Measurements from ENCODE around the gene GNG12. TPM values are rescaled to one million over a fixed set of nuclear protein-coding genes. Genes with fewer than 3 reads are reported as not detected.
A peak's percentile ranks its signal among the peaks of the same experiment; 100 is the strongest.

Gene GNG12
- polyA plus RNA-seq, 3 donors = 0.03 TPM; not detected in 2

- no CpG with 5 or more reads among the region's 3 CpGs for WGBS (ENCODE audit: insufficient coverage)
- Histone ChIP-seq H3K4me1 (ENCODE audit: control insufficient read depth in 1 of 2, insufficient read depth in 2 of 2, low read length in 2 of 2) (peaks cover 37 to 54% of the 10 kb centered on the region in 2 donors), H3K27me3 (ENCODE audit: control insufficient read depth in 2 of 2, insufficient read depth in 2 of 2, low read length in 2 of 2) (no peaks in the 10 kb centered on the region), H3K4me3 (replicated peaks in 1 of 3; ENCODE audit: low read depth in 2 of 3, low read length in 3 of 3) (peak overlapping the region in 1 of 3 experiments; percentile 31), H3K9ac (ENCODE audit: insufficient read depth, low read length, poor library complexity, severe bottlenecking) (no peak overlapping the region), H3K27ac (ENCODE audit: low read depth in 1 of 2, low read length in 2 of 2) (no peak overlapping the region), H3K4me2 (replicated peaks; ENCODE audit: extremely low read depth, low read length, poor library complexity, severe bottlenecking) (peak overlapping the region; percentile 99), H3K79me2 (ENCODE audit: insufficient read depth, low read length) (peaks cover 20% of the 10 kb centered on the region), H4K20me1 (ENCODE audit: insufficient read depth, low read length) (peaks cover 7% of the 10 kb centered on the region), H3K9me3 (replicated peaks in 1 of 2; ENCODE audit: control insufficient read depth in 1 of 2, insufficient read depth in 1 of 2, low read length in 2 of 2) (no peaks in the 10 kb centered on the region), H3K36me3 (replicated peaks in 1 of 2; ENCODE audit: control insufficient read depth in 1 of 2, insufficient read depth in 2 of 2, low read length in 2 of 2) (no peaks in the 10 kb centered on the region), H2AFZ (ENCODE audit: insufficient read depth, low read depth, low read length, poor library complexity, severe bottlenecking) (no peak overlapping the region)
- H3K4me1 Mint-ChIP-seq = peaks cover 40% of the 10 kb centered on the region
- no peak for TF ChIP-seq CTCF (IDR thresholded peaks at IDR 0.05)
- peak overlapping the region in 1 of 2 donors; percentile 36 for H3K4me3 Mint-ChIP-seq
- H3K27ac Mint-ChIP-seq = peak overlapping the region in 1 of 7 donors; percentile 19
- no peaks in the 10 kb centered on the region for H3K9me3 Mint-ChIP-seq
- peaks cover 1 to 2% (median 2%) of the 10 kb centered on the region in 3 donors for H3K27me3 Mint-ChIP-seq (ENCODE audit: low read depth in 3 of 3)
- no peaks in the 10 kb centered on the region for H3K36me3 Mint-ChIP-seq
- intact Hi-C loops (cut with micrococcal nuclease) = loop anchor here in 1 of 2 donors (10.0 kb wide), 1 partner anchor 249 kb away; the partner anchor contains the start of gene SERBP1
- peak in 2 of 3 donors; percentile 69 to 70 for DNase-seq
Observed at GRCh38 chr1:67683316-67683715, 150.0 kb downstream of the GNG12 start.

GRCh38 chr1:67682659-67683197 is 150.5 kb downstream of the GNG12 start:
- H3K9me3 Mint-ChIP-seq = no peaks in the 10 kb centered on the region

More at GRCh38 chr1:67682659-67683197, 150.5 kb downstream of the GNG12 start:
- DNase-seq = peak in 2 of 3 donors; percentile 57 to 67
- intact Hi-C loops (cut with micrococcal nuclease) = loop anchor here in 1 of 2 donors (10.0 kb wide), 1 partner anchor 248 kb away; the partner anchor contains the start of gene SERBP1
- H3K9me3 ChIP-seq (replicated peaks in 1 of 2; ENCODE audit: control insufficient read depth in 1 of 2, insufficient read depth in 1 of 2, low read length in 2 of 2) = no peaks in the 10 kb centered on the region
- no peak for TF ChIP-seq CTCF (IDR thresholded peaks at IDR 0.05)
- Mint-ChIP-seq H3K4me1 (peaks cover 35% of the 10 kb centered on the region), H3K36me3 (no peaks in the 10 kb centered on the region), H3K27ac (no peak overlapping the region), H3K4me3 (no peak overlapping the region), H3K27me3 (ENCODE audit: low read depth in 3 of 3) (peaks cover 1 to 2% (median 2%) of the 10 kb centered on the region in 3 donors)
- H3K4me1 ChIP-seq (ENCODE audit: control insufficient read depth in 1 of 2, insufficient read depth in 2 of 2, low read length in 2 of 2) = peaks cover 33 to 48% of the 10 kb centered on the region in 2 donors
- no peak overlapping the region for H3K4me3 ChIP-seq (replicated peaks in 1 of 3; ENCODE audit: low read depth in 2 of 3, low read length in 3 of 3)
- H3K36me3 ChIP-seq (replicated peaks in 1 of 2; ENCODE audit: control insufficient read depth in 1 of 2, insufficient read depth in 2 of 2, low read length in 2 of 2) = no peaks in the 10 kb centered on the region
- H3K27ac ChIP-seq (ENCODE audit: low read depth in 1 of 2, low read length in 2 of 2) = no peak overlapping the region
- H3K9ac ChIP-seq (ENCODE audit: insufficient read depth, low read length, poor library complexity, severe bottlenecking) = no peak overlapping the region
- WGBS (ENCODE audit: insufficient coverage) = 100% methylated on average over 1 of the region's 3 CpGs
- H2AFZ ChIP-seq (ENCODE audit: insufficient read depth, low read depth, low read length, poor library complexity, severe bottlenecking) = no peak overlapping the region
- no peaks in the 10 kb centered on the region for H3K27me3 ChIP-seq (ENCODE audit: control insufficient read depth in 2 of 2, insufficient read depth in 2 of 2, low read length in 2 of 2)
- H3K79me2 ChIP-seq (ENCODE audit: insufficient read depth, low read length) = peaks cover 20% of the 10 kb centered on the region
- no peak overlapping the region for H3K4me2 ChIP-seq (replicated peaks; ENCODE audit: extremely low read depth, low read length, poor library complexity, severe bottlenecking)
- peaks cover 7% of the 10 kb centered on the region for H4K20me1 ChIP-seq (ENCODE audit: insufficient read depth, low read length)

Data from CD14-positive monocyte (primary cell).